ENCODE measurements around the gene KIF26A.

Gene KIF26A

DNA sequence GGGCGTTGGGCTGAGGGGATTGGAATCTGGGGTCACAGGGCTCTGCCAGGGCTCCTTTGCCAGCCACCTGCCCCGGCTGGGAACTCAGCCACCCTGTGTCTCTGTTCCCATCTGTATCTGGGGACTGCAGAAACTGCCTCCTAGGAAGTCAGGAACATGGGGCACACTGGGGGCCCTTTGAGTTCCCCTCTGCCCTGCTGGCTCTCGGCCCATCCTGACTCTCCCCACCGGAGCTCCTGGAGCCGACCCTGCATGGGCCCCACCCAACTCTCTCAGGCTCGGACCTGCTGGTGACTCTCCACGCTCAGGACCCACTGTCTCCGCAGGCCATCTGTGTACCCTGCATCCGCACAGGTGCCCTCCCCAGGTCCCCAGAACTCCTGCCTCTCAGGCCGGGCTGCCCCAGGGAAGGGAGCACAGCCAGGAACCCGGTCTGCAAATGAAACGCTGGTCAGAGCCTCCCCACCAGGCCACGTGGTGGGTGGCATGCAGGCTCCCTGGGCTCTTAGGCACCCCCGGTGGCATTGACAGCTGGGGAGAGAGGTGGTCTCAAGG is 82.8 kb downstream of the KIF26A start:
- TF ChIP-seq GATA3 (IDR thresholded peaks at IDR 0.05; ENCODE audit: low read depth, low read length) (no peak), GATA2 (IDR thresholded peaks at IDR 0.05; ENCODE audit: low read depth, low read length) (no peak)

DNA sequence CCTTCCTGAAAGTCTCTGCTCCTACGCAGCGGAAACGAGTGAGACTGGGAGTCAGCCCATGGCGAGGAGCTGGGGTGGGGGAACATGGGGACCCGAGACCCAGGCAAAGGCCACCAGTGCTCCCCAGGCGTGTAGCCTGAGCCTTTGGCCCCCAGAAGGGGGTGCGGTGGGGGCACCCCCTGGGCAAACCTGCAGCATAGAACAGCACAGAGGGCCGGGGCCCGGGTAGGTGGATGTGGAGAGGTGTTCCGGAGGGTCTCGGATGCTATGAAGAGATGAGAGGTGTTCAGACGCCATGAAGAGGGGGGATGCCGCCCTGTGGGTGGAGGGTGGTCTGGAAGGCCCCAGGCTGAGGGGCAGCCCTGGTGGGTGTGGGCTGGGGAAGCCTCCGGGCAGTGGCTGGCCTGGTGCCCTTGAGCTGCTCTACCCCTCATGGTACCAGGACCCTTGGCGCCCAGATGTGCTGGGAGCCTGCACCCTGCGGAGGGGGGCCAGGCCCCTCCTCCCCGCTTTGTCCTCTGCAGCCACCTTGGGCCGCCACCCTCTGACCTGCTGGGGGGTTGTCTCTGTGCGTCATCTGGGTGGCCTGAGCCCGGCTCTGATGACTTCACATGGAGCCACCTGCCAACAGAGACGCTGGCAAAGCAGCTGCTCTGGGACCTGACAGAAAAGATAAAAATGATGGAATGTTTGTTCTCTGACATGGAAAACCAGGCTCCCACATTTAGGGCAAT is 83.4 kb downstream of the KIF26A start:
- TF ChIP-seq GATA2 (IDR thresholded peaks at IDR 0.05; ENCODE audit: low read depth, low read length): peak; percentile 70; the same call in 1 of the 2 replicates
- TF ChIP-seq GATA3 (IDR thresholded peaks at IDR 0.05; ENCODE audit: low read depth, low read length): no peak

DNA sequence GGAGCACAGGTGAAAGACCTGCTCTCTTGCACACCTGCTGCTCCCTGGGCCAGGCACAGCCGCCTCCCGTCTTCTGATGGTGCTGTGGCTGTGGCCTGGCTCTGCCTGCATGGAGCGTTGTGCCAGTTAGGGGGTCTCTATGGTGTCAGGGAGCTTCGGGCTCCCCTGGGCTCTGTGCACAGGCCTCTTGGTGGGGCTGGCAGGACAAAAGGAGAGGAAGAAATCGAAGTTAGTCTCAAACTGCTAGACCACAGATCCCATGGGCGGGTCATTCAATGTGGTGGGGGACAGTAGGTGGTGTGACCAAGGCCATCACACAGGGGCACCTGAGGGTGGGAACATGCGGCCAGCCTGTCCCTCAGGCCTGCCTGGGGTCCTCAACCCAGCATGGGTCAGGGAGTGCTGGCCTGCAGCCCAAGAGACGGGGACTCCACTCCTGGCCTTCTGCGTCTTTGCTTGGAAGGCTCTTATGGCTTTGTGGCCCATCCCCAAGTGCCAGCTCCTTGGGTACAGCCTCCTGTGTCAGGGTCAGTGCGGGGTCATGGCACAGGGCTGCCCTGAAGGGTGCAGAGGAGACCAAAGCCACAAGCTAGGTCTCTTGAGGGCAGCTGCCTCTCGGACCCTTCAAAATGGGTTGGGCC is 84.1 kb downstream of the KIF26A start:
- no peak for TF ChIP-seq GATA2 (IDR thresholded peaks at IDR 0.05; ENCODE audit: low read depth, low read length)
- no peak for TF ChIP-seq GATA3 (IDR thresholded peaks at IDR 0.05; ENCODE audit: low read depth, low read length)

DNA sequence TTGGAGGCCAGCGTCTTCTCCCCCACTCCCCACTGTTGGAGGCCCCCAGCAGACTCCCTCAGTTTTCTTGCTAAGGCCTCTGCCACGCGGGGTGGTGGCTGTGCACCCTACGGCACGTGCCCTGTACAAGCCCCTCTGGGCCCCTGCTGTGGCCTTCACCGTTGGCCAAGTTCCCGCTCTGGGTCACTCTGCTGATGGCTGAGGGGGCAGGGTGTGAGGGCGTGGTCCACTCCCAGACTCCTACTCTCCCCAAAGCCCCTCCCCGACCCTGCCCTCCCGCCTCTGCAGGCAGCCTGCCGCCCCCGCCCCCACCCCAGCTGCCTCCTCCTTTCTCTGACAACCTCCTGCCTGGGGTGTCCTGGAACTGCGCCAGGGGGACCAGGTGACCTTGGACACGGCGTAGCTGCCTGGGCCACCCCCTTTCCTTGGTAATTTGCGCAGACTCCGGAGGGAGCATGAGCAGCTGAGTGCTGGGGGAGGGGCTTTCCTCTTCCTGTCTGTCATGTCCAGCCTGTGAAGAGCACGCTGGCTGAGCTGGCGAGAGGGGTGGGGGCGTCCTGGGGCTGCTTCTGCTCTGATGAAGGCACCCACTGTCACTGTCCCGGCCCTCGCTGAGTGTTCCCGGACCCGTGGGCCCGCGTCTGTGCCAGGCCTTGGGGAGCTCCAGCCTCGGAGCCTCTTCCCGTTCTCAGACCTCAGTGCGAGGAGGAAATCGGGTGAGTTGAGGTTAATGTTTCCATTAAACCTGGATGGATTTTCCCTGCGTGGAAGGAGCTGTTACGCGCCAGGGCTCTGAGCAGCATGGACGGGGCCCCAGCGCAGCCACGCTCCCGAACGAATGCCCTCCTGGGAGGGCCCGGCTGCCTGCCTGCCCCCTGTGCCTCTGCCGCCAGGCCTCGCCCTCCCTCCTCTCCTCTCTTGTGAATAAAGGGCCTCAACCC is 85.0 kb downstream of the KIF26A start:
- no peak for TF ChIP-seq GATA3 (IDR thresholded peaks at IDR 0.05; ENCODE audit: low read depth, low read length)
- no peak for TF ChIP-seq GATA2 (IDR thresholded peaks at IDR 0.05; ENCODE audit: low read depth, low read length)

DNA sequence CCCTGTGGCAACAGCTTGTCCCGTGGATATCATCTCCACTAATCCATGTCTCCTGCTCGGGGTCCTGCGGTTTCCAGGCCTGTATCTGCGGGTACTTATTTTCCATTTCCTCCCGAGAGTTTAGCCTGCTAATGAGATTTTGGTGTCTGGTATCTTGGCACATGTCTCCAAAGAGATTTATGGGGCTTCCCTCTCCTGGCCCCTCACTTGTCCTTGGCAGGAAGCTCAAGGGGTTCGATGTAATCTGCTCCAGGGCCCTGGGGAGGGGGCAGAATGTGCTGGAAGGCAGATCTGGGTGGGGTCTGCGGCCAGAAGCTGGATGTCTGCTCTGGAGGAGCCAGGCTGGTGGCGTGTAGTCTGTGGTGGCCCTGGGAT is 85.7 kb downstream of the KIF26A start:
- no peak; the same call in 1 of the 2 replicates for TF ChIP-seq GATA3 (IDR thresholded peaks at IDR 0.05; ENCODE audit: low read depth, low read length)
- peak; percentile 97 for TF ChIP-seq GATA2 (IDR thresholded peaks at IDR 0.05; ENCODE audit: low read depth, low read length)

DNA sequence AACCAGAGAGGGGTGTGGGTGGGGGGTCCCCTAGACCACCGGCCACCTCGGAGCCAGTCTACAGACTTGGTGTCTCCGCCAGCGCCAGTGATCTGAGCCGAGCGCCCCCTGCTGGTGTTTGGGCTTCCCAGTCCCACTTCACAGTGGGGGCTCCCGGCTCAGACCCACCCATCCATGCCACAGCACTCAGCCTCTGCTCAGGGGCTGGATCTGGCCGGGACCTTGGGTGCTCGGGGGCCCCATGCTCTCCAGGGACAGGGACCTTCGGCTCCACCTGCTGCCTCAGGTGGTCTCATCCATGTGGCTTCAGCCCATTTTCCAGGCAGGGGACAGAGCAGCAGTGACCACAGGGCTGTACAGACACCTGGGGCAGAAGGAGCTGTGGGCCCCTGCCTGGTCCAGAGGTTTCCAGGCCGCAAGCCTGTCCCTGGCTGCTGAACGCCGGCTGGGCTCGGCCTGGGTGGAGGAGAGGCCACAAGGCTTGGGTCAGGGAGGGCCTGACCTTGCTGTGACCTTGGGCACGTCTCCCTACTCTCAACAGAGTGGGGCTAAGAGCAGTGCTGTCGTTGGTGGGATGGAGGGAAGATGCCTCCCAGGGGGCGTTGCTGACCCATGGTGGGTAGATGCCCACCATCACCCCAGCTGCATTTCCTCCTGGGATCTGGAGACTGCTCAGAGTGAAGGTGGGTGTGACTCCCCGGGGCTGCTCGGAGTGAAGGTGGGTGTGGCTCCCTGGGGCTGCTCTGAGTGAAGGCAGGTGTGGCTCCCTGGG is 86.3 kb downstream of the KIF26A start:
- TF ChIP-seq GATA3 (IDR thresholded peaks at IDR 0.05; ENCODE audit: low read depth, low read length): no peak
- no peak for TF ChIP-seq GATA2 (IDR thresholded peaks at IDR 0.05; ENCODE audit: low read depth, low read length)

DNA sequence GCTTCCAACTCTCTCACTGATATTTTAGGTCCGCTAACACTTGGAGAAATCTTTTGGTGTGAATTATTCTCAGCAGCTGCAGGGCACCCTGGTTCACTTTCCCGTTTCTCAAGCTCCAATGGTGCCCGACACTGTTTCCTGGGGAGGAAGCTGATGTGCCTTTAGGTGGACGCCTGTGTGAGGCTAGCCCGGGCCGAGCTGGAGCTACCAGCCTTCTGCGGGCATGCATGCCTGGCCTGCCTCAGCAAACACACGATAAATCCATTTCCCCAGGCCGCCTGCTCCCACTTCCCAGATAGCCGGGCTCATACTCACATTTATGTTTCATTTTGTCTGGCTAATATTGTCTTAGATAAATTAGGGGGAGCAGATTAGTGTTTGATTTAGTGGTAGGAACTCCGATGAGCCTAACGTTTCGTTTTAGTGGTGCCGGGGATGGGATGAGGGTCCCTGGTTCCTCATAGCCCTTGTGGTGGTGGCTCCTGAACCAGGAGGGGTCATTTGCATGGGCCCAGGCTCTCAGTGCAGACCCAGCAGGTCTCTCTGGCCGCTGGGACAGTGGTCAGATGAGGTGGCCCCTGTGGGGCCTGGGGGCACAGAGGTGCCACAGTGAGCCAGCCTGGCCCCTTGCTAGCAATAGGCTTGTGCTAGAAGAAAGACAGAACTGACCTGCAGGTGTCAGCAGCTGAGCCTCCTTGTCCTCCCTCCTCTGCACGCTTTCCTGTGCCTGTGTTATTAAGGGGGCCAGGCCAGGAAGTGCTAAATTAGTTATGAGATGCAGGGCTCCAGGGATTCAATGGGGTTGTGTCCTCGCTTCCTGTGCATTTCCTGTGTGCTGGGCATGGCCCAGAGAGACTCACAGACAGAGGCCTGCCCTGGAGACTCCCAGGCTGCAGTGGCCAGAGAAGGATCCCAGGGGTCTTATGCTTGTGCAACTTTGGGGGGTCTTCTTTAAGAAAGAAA is 88.3 kb downstream of the KIF26A start:
- TF ChIP-seq GATA3 (IDR thresholded peaks at IDR 0.05; ENCODE audit: low read depth, low read length) (no peak), GATA2 (IDR thresholded peaks at IDR 0.05; ENCODE audit: low read depth, low read length) (no peak)

DNA sequence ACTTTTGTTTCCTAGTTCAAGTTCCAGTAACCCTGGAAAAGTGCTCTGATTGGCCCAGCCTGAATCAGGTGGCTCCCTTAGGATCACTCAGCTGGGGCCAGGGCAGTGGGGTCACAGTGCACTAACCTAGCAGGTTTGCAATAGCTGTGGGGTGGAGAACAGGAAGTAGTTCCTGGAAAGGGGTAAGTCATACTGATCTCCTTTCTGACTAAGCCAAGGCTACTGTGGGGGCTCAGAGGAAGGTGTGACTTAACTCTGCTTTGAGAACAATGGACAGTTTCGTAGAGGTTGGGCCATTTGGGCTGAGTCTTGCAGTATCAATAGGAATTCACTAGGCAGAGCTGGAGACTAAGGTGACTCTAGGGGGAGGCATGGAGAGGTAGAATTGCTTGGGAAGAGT is 89.4 kb downstream of the KIF26A start:
- TF ChIP-seq GATA2 (IDR thresholded peaks at IDR 0.05; ENCODE audit: low read depth, low read length): no peak
- no peak for TF ChIP-seq GATA3 (IDR thresholded peaks at IDR 0.05; ENCODE audit: low read depth, low read length)

DNA sequence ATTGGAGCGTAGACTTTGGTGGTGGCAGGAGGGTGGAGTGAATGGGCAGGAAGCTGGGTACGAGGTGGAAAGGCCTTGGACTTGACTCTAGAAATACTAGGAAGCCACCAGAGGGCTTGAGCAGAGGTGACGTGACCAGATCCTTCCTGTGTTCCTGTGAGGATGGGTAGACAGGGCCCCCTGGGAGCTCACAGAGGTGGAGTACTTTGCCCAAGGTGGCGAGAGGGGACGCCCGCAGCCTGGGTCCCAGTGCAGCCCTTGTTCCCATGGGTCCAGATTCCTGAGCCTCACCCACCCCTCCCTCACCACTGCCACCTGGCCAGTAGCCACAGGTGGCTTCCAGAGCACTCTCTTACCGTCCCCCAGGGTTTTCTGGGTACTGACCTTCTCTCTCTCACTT is 89.8 kb downstream of the KIF26A start:
- TF ChIP-seq GATA3 (IDR thresholded peaks at IDR 0.05; ENCODE audit: low read depth, low read length): no peak
- no peak for TF ChIP-seq GATA2 (IDR thresholded peaks at IDR 0.05; ENCODE audit: low read depth, low read length)

DNA sequence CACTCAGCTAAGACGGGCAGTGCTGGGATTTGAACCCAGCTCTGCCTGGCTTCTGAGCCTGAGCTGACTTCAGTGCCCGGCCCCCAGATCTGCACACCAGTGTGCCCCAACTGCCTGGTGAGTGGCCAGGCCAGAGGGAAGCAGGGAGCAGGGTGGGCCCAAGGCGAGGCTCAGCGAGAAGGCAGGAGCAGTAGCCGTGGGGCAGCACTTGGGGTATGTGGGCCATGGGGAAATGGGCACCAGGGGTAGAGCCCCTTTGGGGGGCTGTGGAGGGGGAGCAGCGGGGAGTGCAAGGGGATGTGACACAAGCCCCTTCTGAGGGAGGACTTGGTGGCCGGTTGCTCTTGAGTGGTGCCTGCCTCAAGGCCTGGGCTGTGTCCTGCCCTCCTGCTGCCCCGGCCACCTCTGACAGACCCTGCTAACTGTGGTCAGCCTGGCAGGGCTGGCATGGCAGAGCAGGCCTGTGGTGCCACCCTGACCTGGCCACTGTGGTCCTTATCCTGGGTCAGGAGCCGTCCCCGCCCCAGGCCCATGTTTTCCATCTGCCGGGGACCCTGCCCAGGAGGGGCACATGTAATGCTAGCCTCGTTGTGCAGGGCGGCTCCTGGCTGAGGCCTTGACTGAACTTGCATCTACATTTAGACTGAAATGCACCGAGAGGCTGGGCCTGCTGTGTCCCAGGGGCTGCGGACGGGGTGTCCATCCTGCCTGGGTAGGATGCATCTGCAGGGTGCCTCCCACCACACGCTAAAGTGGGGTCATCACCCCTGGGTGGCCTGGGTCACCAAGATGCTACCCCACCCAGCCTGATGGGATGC is 90.5 kb downstream of the KIF26A start:
- TF ChIP-seq GATA3 (IDR thresholded peaks at IDR 0.05; ENCODE audit: low read depth, low read length) (no peak), GATA2 (IDR thresholded peaks at IDR 0.05; ENCODE audit: low read depth, low read length) (no peak)

DNA sequence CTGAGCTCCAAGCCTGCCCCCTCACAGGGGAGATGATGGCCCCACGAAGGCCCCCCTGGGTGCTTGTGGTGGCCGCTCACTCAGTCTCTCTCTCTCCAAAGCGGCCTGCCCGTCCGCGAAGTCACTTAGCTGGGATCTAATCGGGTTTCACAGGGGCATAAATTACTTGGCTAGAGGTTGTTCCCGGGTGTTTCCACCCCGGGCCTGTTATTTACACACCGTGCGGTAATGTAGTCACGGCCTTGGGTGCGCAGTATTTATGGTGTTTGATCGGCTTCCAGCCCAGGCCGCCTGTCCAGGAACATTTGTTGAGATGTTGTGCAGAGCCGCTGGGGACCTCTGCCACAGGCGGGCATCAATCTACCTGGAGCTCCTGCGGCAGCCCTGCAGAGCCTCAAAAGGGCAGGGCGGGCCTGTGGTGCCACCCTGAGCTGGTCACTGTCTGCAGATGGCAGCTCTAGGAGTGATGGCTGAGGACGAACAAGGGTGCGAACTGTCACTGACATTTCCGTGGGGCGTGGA is 91.2 kb downstream of the KIF26A start:
- no peak for TF ChIP-seq GATA3 (IDR thresholded peaks at IDR 0.05; ENCODE audit: low read depth, low read length)
- no peak for TF ChIP-seq GATA2 (IDR thresholded peaks at IDR 0.05; ENCODE audit: low read depth, low read length)

Measured in SH-SY5Y (cell line).